Measurements from ENCODE around the gene DHRS4L2. TPM values are rescaled to one million over a fixed set of nuclear protein-coding genes. Genes with fewer than 3 reads are reported as not detected.
"Not testable (repeated sequence)": the region's sequence is repeated elsewhere in the genome, so short reads cannot be mapped to it uniquely, and the experiment has no call there.

DHRS4L2 gene
- total and polyA plus RNA-seq, 10 of the 15 experiments (the other 5 are each of a cell fraction or from before 2014, with no cell fraction given) = 2.8 to 49.3 (median 21.8) TPM

GRCh38 chr14:23984891-23985602 is 3.7 kb upstream of the DHRS4L2 start:
- Histone ChIP-seq H3K79me2 (ENCODE audit: control insufficient read depth, insufficient read depth, low read length) (no peaks in the 10 kb centered on the region; the same call in none of the 2 replicates), H3K9me3 (replicated peaks; ENCODE audit: control insufficient read depth, insufficient read depth, low read length) (no peaks in the 10 kb centered on the region), H3K27me3 (replicated peaks in 1 of 2; ENCODE audit: control insufficient read depth in 2 of 2, insufficient read depth in 2 of 2, low read length in 1 of 2) (no peaks in the 10 kb centered on the region), H3K27ac (ENCODE audit: control insufficient read depth, insufficient read depth) (no peak overlapping the region), H2AFZ (ENCODE audit: control insufficient read depth, low read depth, low read length) (no peak overlapping the region), H3K4me1 (ENCODE audit: control insufficient read depth, insufficient read depth, low read length) (peaks cover 3% of the 10 kb centered on the region; the same call in 1 of the 2 replicates), H3K36me3 (ENCODE audit: control insufficient read depth in 2 of 2, insufficient read depth in 2 of 2, low read length in 1 of 2) (no peaks in the 10 kb centered on the region), H3K9ac (ENCODE audit: control insufficient read depth, insufficient read depth, low read length) (no peak overlapping the region), H3K4me3 (no peak overlapping the region), H3K4me2 (ENCODE audit: control insufficient read depth, insufficient read depth) (no peak overlapping the region), H4K20me1 (ENCODE audit: control insufficient read depth, insufficient read depth) (no peaks in the 10 kb centered on the region)
- no TSS peak for BruUV-seq (replicated peaks)
- WGBS (ENCODE audit: insufficient coverage, insufficient replicate concordance, low lambda C conversion rate, missing lambda C conversion rate) = 88% methylated on average over 2 of the region's 4 CpGs
- CTCF ChIA-PET = no interaction called here
- in situ Hi-C loops (cut with MboI) = no loop called here
- TF ChIP-seq IRF5 (IDR thresholded peaks at IDR 0.05; ENCODE audit: borderline replicate concordance) (no peak), TAF1 (IDR thresholded peaks at IDR 0.05; ENCODE audit: borderline replicate concordance, low read depth, low read length) (no peak), FOS (IDR thresholded peaks at IDR 0.05; ENCODE audit: borderline replicate concordance, extremely low read depth, insufficient read length) (no peak), RFX5 (IDR thresholded peaks at IDR 0.05; ENCODE audit: low read depth, low read length) (no peak), IKZF2 (IDR thresholded peaks at IDR 0.05) (no peak), SRF (IDR thresholded peaks at IDR 0.05; ENCODE audit: low read depth in 2 of 2, low read length in 2 of 2) (no peak), IRF4 (IDR thresholded peaks at IDR 0.05; ENCODE audit: low read depth, low read length) (no peak), BCL11A (IDR thresholded peaks at IDR 0.05; ENCODE audit: low read depth, low read length) (no peak)
- POLR2A ChIA-PET = interaction anchor here (0.7 kb wide), 1 partner anchor 430 kb away, joined by 3 read pairs; no protein-coding TSS in a partner anchor
- no peak for FAIRE-seq
- intact Hi-C loops (cut with micrococcal nuclease; ENCODE audit: unreplicated experiment) = no loop called here
- no peak for DNase-seq (ENCODE audit: low read depth, low spot score)
- SMC1A ChIA-PET (ENCODE audit: uncharacterized antibody, unreplicated experiment) = no interaction called here
- RAD21 ChIA-PET (ENCODE audit: unreplicated experiment) = no interaction called here
- ATAC-seq = no peak

GRCh38 chr14:23988223-23988606 is 514 bp upstream of the DHRS4L2 start:
- H3K4me1 ChIP-seq (ENCODE audit: control insufficient read depth, insufficient read depth, low read length); H3K9ac ChIP-seq (ENCODE audit: control insufficient read depth, insufficient read depth, low read length); H3K4me2 ChIP-seq (ENCODE audit: control insufficient read depth, insufficient read depth); POLR2A ChIA-PET; H3K36me3 ChIP-seq (ENCODE audit: control insufficient read depth in 2 of 2, insufficient read depth in 2 of 2, low read length in 1 of 2); H3K27me3 ChIP-seq (replicated peaks in 1 of 2; ENCODE audit: control insufficient read depth in 2 of 2, insufficient read depth in 2 of 2, low read length in 1 of 2); H3K9me3 ChIP-seq (replicated peaks; ENCODE audit: control insufficient read depth, insufficient read depth, low read length); H4K20me1 ChIP-seq (ENCODE audit: control insufficient read depth, insufficient read depth); H2AFZ ChIP-seq (ENCODE audit: control insufficient read depth, low read depth, low read length); SMC1A ChIA-PET (ENCODE audit: uncharacterized antibody, unreplicated experiment); H3K4me3 ChIP-seq; intact Hi-C loops (cut with micrococcal nuclease; ENCODE audit: unreplicated experiment); FAIRE-seq; BruUV-seq (replicated peaks); H3K27ac ChIP-seq (ENCODE audit: control insufficient read depth, insufficient read depth); H3K79me2 ChIP-seq (ENCODE audit: control insufficient read depth, insufficient read depth, low read length); DNase-seq (ENCODE audit: low read depth, low spot score); in situ Hi-C loops (cut with MboI); RAD21 ChIA-PET (ENCODE audit: unreplicated experiment): not testable (repeated sequence)
- CTCF ChIA-PET = interaction anchor here (1.2 kb wide), 1 partner anchor 121 kb away, joined by 3 read pairs; no protein-coding TSS in a partner anchor
- peak; percentile 36 for ATAC-seq
- 82% methylated on average over 6 of the region's 6 CpGs for WGBS (ENCODE audit: insufficient coverage, insufficient replicate concordance, low lambda C conversion rate, missing lambda C conversion rate)
